GM12874 (cell line): ENCODE results near the gene ADRM1.

Experiments
- CTCF ChIP-seq: IDR thresholded peaks from 2 replicates; pipeline ENCODE4 v1.5.1; 2011; ENCODE audit warnings: low read depth, mild to moderate bottlenecking, control low read depth, low read length, moderate library complexity; ENCODE audit not compliant: insufficient read depth

ADRM1 gene

GRCh38 chr20:62314339-62314638, 11.5 kb downstream of the ADRM1 start:
- no peak for TF ChIP-seq CTCF

- TF ChIP-seq CTCF = no peak
Measured at GRCh38 chr20:62314711-62315302, 12.0 kb downstream of the ADRM1 start.

DNA sequence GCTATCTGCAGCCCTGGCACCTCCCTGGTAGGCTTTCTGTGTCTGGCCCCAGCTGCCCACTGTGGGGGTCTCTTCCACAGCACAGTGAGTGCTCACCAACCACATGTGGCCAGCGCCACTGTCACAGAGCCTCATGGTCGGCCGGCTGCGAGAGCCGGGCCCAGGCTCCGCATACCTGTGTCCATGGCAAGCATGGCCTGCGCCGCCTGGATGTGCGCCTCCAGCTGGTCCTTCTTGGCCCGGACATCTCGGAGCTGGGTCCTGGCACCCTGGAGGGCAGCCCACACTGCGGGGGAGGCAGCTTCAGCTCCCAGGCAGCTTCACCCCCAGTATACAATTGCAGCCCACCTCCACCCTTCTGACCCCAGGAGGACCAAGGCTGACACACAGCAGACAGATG, 13.0 kb downstream of the ADRM1 start:
- no peak for TF ChIP-seq CTCF

DNA sequence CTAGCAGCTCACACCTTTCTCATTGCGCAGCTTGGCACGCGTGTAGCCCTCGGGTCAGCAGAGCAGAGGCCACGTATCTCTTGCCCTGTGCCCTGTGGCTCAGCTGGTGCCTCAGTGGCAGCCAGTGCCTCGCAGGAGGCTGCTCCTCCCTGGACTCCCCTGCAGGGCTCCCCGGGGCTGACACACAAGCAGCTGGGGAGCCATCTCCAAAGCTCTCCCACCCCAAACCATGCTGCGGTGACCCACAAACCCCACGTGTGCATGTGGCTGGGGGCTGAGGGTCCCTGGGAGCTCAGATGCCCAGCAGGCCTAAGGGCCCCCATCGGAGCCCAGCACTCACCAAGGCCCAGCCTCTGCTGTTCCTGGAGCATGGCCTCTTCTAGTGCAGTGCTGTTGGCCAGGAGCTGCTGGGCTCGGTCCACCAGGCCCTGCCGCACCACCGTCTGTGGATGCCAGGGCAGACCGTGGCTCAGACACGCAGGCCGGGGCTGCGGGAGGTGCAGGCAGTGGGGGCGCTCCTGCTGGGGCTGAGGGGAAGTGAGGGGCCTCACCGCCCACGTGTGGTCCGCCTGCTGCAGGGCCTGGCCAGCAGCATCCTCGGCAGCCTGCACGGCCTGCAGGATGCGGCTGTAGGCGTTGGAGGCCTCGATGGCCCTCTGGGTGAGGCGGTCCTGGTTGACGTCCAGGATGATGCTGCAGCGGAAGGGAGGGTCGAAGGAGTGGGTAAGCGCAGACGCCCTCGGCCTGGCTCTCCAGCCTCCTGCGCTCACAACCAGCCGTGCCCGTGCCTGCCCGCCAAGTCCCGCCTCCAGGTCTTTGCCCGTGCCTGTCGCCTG, 13.8 kb downstream of the ADRM1 start:
- TF ChIP-seq CTCF = no peak

- TF ChIP-seq CTCF = no peak
Measured at GRCh38 chr20:62317167-62317655, 14.4 kb downstream of the ADRM1 start.

DNA sequence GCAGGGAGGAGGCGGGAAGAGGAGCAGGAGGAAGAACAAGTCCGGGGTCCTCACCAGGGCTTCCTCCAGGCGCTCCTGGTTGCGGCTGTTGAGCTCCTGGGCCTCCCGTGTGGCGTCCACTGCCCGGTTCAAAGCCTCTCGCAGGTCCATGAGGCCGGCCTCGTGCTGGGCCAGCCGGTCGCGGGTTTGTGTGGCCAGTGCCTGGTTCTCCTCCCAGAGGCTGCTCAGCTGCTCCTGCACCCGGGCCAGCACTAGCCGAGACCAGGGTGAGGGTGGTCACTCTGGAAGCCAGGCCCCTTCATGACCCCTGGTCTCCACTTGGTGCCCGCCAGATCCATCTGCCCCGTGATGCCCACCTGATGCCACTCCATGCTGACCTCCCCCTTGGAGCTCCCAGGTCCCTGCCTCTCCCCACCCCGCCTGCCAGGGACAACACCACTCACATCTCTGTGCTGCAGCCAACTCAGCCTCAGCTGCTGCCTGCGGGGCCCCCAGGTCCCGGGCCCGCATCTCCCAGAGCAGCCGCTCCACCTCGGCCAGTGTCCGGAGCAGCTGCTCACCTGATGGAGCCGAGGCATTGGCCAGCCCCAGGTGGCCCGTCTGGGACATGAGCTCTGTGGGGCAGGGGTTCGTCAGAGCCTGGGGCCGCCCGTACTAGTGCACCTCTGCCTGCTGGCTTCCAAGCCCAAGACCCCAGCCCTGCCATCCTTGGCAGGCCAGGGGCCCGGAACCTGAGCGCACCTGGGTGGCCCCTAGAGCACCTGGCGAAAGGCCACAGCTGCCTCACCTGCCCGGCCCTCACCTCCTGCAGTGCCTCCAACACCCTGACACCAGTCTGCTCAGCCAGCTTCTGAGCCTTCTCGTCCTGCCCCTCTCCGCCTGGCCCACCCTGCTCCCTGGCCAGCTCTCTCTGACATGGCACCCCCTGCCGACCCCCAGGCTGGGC, 15.9 kb downstream of the ADRM1 start:
- TF ChIP-seq CTCF = no peak

DNA sequence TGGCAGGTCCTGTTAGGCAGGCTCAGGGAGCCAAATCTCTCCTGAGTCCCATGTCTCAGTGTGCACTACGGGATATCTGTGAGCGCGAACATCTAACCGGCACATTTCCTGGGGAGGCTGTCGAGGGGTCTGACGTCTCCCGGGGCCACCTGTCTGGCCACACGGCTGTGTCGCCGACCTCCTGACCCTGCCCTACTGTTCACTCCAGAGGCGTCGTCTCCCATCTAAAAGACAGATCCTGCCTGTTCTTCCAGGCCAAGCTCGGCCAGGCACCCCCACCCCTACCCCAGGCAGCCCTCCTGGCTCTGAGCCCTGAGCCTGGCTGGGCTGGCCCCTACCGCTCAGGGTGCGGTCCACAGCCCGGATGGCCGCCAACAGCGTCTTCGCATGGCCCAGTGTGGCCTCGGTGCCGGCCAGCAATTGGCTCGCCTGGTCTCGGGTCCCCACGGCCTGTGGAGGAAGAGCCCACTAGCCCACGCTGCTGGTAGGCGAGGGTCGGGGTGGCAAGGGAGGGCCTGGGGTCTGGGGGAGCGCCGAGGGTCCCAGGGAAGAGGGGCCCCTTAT, 16.6 kb downstream of the ADRM1 start:
- no peak for TF ChIP-seq CTCF
